AG04450 (cell line): ENCODE measurements around the gene SOD1. TPM values are rescaled to one million over a fixed set of nuclear protein-coding genes. Genes with fewer than 3 reads are reported as not detected.

Experiments used
- CTCF ChIA-PET: fragments of 300-600, 350-600 bp; formaldehyde crosslinking; extraction: SDS; loops from one replicate; lab custom pipeline; 2022; ENCODE audit warnings: antibody characterized with exemption, inconsistent platforms; lab: Charles Lee
- POLR2A ChIA-PET: fragments of 350-600 bp; formaldehyde crosslinking; extraction: SDS; loops from one replicate; lab custom pipeline; 2021; ENCODE audit warnings: antibody characterized with exemption, inconsistent platforms; lab: Yijun Ruan, JAX
- DNase-seq: peaks from one replicate; pipeline ENCODE4 v3.0.0-alpha.2; 2011; ENCODE audit warnings: low read depth, low spot score
- H3K27ac ChIP-seq: one replicate; pipeline ENCODE4 v1.5.1; 2012; ENCODE audit warnings: low read depth, low read length, control low read depth
- H3K27me3 ChIP-seq: one replicate; pipeline ENCODE4 v1.6.0; 2012; ENCODE audit warnings: low read length; ENCODE audit not compliant: control insufficient read depth, insufficient read depth
- H3K4me3 ChIP-seq: 2 replicates; pipeline ENCODE4 v1.5.1; 2011; ENCODE audit warnings: mild to moderate bottlenecking, low read depth, low read length, control low read depth
- H3K9me3 ChIP-seq: 2 replicates; pipeline ENCODE4 v1.5.1; 2012; ENCODE audit warnings: low read length; ENCODE audit not compliant: control insufficient read depth, insufficient read depth
- CTCF ChIP-seq: IDR thresholded peaks from 2 replicates; pipeline ENCODE4 v1.5.1; 2011; ENCODE audit warnings: low read depth, low read length, control low read depth, inconsistent platforms
- polyA plus RNA-seq: library from polyadenylated mRNA; depleted of rRNA; stranded (reverse); fragments of >200 nt; gene quantifications from 2 replicates; pipeline ENCODE4 v1.2.3, GENCODE V29; 2011

SOD1 gene
- polyA plus RNA-seq, 1 experiment: 433 TPM

DNA sequence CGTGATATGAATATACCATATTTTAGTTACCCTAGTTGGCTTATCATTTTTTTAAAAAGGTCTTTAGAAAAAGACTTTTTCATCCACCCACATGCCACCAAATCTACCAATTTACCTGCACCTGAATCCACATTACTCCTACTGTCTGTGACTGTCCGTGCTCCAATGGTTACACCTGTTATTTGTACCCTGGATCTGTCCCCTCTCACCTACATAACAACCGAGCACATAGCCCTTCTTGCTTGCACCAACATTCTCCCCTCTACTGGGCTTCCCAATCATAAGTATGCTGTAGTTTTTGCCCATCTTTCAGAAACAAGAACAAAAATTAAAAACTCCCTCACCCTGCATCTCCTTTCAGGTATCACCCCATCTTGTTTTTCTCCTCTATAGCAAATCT is 17.6 kb downstream of the SOD1 start:
- ChIA-PET CTCF (interaction anchor here (0.5 kb wide), 1 partner anchor 17 kb away, joined by 4 read pairs; no protein-coding TSS in a partner anchor), POLR2A (no interaction called here)
- no peaks in the 10 kb centered on the region for H3K9me3 ChIP-seq
- no peak for DNase-seq
- no peak for TF ChIP-seq CTCF
- H3K27ac ChIP-seq: no peak overlapping the region
- H3K4me3 ChIP-seq: no peak overlapping the region
- H3K27me3 ChIP-seq: no peaks in the 10 kb centered on the region

GRCh38 chr21:31678478-31678877 is 19.0 kb downstream of the SOD1 start:
- no peak for DNase-seq
- ChIA-PET POLR2A (no interaction called here), CTCF (no interaction called here)
- no peak overlapping the region for H3K4me3 ChIP-seq
- no peak overlapping the region for H3K27ac ChIP-seq
- H3K27me3 ChIP-seq: no peaks in the 10 kb centered on the region
- no peak for TF ChIP-seq CTCF
- H3K9me3 ChIP-seq: no peaks in the 10 kb centered on the region

GRCh38 chr21:31682620-31683019 is 23.1 kb downstream of the SOD1 start:
- TF ChIP-seq CTCF: no peak
- no peak overlapping the region for H3K27ac ChIP-seq
- H3K27me3 ChIP-seq: no peaks in the 10 kb centered on the region
- CTCF ChIA-PET: no interaction called here
- H3K9me3 ChIP-seq: no peaks in the 10 kb centered on the region
- H3K4me3 ChIP-seq: no peak overlapping the region
- DNase-seq: no peak
- POLR2A ChIA-PET: no interaction called here

DNA sequence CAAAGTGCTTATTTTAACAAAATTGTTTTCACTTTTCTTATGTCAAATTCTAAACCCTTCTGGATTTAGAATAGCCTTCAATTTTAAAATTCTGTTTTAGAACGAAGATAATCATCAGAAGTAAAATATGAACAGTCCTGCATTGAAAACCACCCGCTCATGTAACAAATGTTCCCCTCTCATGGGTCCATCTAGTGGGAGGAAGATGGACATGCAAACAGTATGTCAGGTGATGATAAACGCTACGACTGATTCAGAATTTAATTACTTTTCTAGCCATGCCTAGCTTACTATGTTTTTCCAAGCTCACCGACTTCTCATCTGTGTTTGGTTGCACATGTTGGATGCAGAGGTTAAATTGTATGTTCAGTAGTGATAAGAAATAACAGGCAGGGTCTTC is 23.5 kb downstream of the SOD1 start:
- no peak overlapping the region for H3K4me3 ChIP-seq
- POLR2A ChIA-PET: no interaction called here
- peak; percentile 17; the same call in 1 of the 2 replicates for TF ChIP-seq CTCF
- H3K27ac ChIP-seq: no peak overlapping the region
- H3K9me3 ChIP-seq: no peaks in the 10 kb centered on the region
- DNase-seq: no peak
- H3K27me3 ChIP-seq: no peaks in the 10 kb centered on the region
- CTCF ChIA-PET: no interaction called here

DNA sequence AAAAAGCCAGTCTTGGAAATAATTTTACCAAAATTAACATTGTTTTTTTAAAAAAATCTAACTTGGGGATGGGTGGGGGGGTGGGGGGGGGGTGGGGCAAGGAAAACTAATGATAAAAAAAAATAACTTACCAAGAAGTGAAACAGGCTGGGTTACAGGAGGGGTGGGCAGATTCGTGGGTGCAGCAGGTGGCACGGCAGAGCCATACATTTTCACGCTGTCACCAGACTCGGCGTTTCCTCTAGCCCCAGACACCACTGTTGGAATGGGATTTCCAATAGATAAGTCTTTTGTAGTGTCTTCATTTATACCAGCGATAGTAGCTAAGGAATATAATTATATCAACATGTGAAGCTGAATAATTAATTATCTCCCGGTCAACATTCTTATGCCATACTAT is 25.4 kb downstream of the SOD1 start:
- POLR2A ChIA-PET: no interaction called here
- Histone ChIP-seq H3K27me3 (no peaks in the 10 kb centered on the region), H3K27ac (no peak overlapping the region), H3K4me3 (no peak overlapping the region), H3K9me3 (no peaks in the 10 kb centered on the region)
- CTCF ChIA-PET: interaction anchor here (0.9 kb wide), 1 partner anchor 11 kb away, joined by 5 read pairs; no protein-coding TSS in a partner anchor
- DNase-seq: no peak
- TF ChIP-seq CTCF: no peak
